WTC11 (cell line): Measurements from ENCODE around the gene AGPS.

Experiments
- CTCF ChIP-seq: fragments of 200-600 bp; IDR thresholded peaks from 2 replicates; pipeline ENCODE4 v1.8.0; 2022; ENCODE audit warnings: antibody characterized with exemption
- FOXJ3 ChIP-seq: sonication (generic); formaldehyde crosslinking; IDR thresholded peaks from 2 replicates; pipeline ENCODE4 v1.9.0; 2021; ENCODE audit warnings: missing genetic modification reagents, mild to moderate bottlenecking, borderline replicate concordance
- JUN ChIP-seq: sonication (generic); formaldehyde crosslinking; IDR thresholded peaks from 2 replicates; pipeline ENCODE4 v1.8.0; 2023; ENCODE audit warnings: mild to moderate bottlenecking, missing genetic modification reagents
- KAT7 ChIP-seq: sonication (generic); formaldehyde crosslinking; IDR thresholded peaks from 2 replicates; pipeline ENCODE4 v1.8.1; 2023; ENCODE audit warnings: missing genetic modification reagents, mild to moderate bottlenecking, borderline replicate concordance
- SMAD3 ChIP-seq: sonication (generic); formaldehyde crosslinking; IDR thresholded peaks from 2 replicates; pipeline ENCODE4 v1.8.0; 2022; ENCODE audit warnings: missing genetic modification reagents, mild to moderate bottlenecking, borderline replicate concordance
- STAT6 ChIP-seq: sonication (generic); formaldehyde crosslinking; conservative IDR thresholded peaks from 2 replicates; pipeline ENCODE4 v1.8.1; 2023; ENCODE audit warnings: mild to moderate bottlenecking, low read depth, missing genetic modification reagents, moderate library complexity
- ZNF232 ChIP-seq: sonication (generic); formaldehyde crosslinking; IDR thresholded peaks from 2 replicates; pipeline ENCODE4 v1.8.0; 2022; ENCODE audit warnings: mild to moderate bottlenecking, missing genetic modification reagents
- ZNF263 ChIP-seq: sonication (generic); formaldehyde crosslinking; IDR thresholded peaks from 2 replicates; pipeline ENCODE4 v1.8.1; 2022; ENCODE audit warnings: low read depth, mild to moderate bottlenecking, moderate library complexity, missing genetic modification reagents
- ZNF396 ChIP-seq: fragments of 250-450 bp; sonication (Bioruptor Pico); IDR thresholded peaks from 2 replicates; pipeline ENCODE4 v1.8.0; 2021; ENCODE audit warnings: mild to moderate bottlenecking, moderate library complexity, borderline replicate concordance

- TF ChIP-seq CTCF (no peak), JUN (CRISPR knock-in tag) (no peak), ZNF263 (CRISPR knock-in tag) (no peak), ZNF232 (CRISPR knock-in tag) (no peak), SMAD3 (CRISPR knock-in tag) (no peak), STAT6 (no peak), KAT7 (CRISPR knock-in tag) (no peak), ZNF396 (no peak), FOXJ3 (CRISPR knock-in tag) (no peak)
Observed at GRCh38 chr2:177568893-177569292, 176.3 kb downstream of the AGPS start.
